Prostate gland (tissue), 2 donors: ENCODE results near the gene WFDC5. TPM values are rescaled to one million over a fixed set of nuclear protein-coding genes. Genes with fewer than 3 reads are reported as not detected.
"Not testable (repeated sequence)": the region's sequence is repeated elsewhere in the genome, so short reads cannot be mapped to it uniquely, and the experiment has no call there.

Source experiments
- DNase-seq: peaks from one replicate; pipeline ENCODE4 v3.0.0-alpha.2; 2019; ENCODE audit warnings: low spot score
- H3K27ac ChIP-seq, 2 donors: fragments of 200-600 bp; sonication (generic); 2 replicates each; pipeline ENCODE4 v1.5.1; 2017 to 2019
- H3K27me3 ChIP-seq: fragments of 200-600 bp; sonication (generic); replicated peaks from 2 replicates; pipeline ENCODE4 v1.5.1; 2019; ENCODE audit not compliant: insufficient read depth
- H3K36me3 ChIP-seq, 2 donors: fragments of 200-600 bp; sonication (generic); 1 replicate in 1 of 2; 2 replicates in 1 of 2; pipeline versions ENCODE4 v1.5.1 to v1.8.1; 2017 to 2019
- H3K4me1 ChIP-seq: fragments of 200-600 bp; sonication (generic); replicated peaks from 2 replicates; pipeline ENCODE4 v1.5.1; 2019
- H3K4me3 ChIP-seq, 2 donors: fragments of 200-600 bp; sonication (generic); 2 replicates each; pipeline ENCODE4 v1.5.1; 2017 to 2019
- H3K9me3 ChIP-seq: fragments of 200-600 bp; sonication (generic); 2 replicates; pipeline ENCODE4 v1.5.1; 2017
- POLR2A ChIP-seq: fragments of 450-650 bp; IDR thresholded peaks from one replicate; pipeline ENCODE4 v1.6.1; 2016; ENCODE audit warnings: antibody characterized with exemption, mild to moderate bottlenecking
- POLR2AphosphoS5 ChIP-seq: sonication (generic); formaldehyde crosslinking; IDR thresholded peaks from one replicate; pipeline ENCODE4 v1.6.1; 2017; ENCODE audit warnings: antibody characterized with exemption
- WGBS: methylation state at CpG from one replicate; pipeline ENCODE4 v1.1.5; 2018; 5-methylcytosine and 5-hydroxymethylcytosine counted together
- intact Hi-C: fragments of 100-400 bp; cut with DNase I; formaldehyde crosslinking; loops from one replicate; pipeline ENCODE4 v1.14.2; 2022
- total RNA-seq, 2 donors: library from RNA; depleted of rRNA; stranded (reverse); fragments of >200 nt; gene quantifications; one replicate each; pipeline ENCODE4 v1.1.0, GENCODE V29; 2016
- TF ChIP-seq, protein P1 (sequence below), 4 experiments: fragments of 200-600 bp in 2 of 4; fragments of 450-650 bp in 2 of 4; sonication (generic) in 2 of 4; IDR thresholded peaks; 1 replicate in 3 of 4; 2 replicates in 1 of 4; pipeline ENCODE4 v1.5.1; 2016 to 2019; ENCODE audit warnings: antibody characterized with exemption in 4 of 4, mild to moderate bottlenecking in 2 of 4, moderate library complexity in 2 of 4

WFDC5 gene
- total RNA-seq, 2 donors from 2014 or later, result 1.0 to 2.3 TPM

DNA sequence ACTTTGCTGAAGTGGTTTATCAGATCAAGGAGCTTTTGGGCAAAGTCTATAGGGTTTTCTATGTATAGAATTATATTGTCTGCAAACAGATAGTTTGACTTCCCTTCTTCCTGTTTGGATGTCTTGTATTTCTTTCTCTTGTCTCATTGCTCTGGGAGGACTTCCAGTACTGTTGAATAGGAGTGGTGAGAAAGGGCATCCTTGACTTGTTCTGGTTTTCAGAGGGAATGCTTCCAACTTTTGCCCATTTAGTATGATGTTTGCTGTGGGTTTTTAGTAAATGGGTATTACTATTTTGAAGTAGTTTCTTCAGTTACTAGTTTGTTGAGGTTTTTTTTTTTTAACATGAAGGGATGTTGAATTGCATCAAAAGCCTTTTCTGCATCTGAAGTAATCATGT is 50.2 kb downstream of the WFDC5 start:
- intact Hi-C loops, result no loop called here
- Histone ChIP-seq H3K4me3 (no peak overlapping the region), H3K36me3 (no peaks in the 10 kb centered on the region), H3K9me3 (no peaks in the 10 kb centered on the region), H3K4me1 (no peaks in the 10 kb centered on the region), H3K27ac (no peak overlapping the region), H3K27me3 (no peaks in the 10 kb centered on the region)
- DNase-seq, result no peak
- TF ChIP-seq POLR2AphosphoS5 (no peak), POLR2A (no peak)
- TF ChIP-seq, protein P1, sequence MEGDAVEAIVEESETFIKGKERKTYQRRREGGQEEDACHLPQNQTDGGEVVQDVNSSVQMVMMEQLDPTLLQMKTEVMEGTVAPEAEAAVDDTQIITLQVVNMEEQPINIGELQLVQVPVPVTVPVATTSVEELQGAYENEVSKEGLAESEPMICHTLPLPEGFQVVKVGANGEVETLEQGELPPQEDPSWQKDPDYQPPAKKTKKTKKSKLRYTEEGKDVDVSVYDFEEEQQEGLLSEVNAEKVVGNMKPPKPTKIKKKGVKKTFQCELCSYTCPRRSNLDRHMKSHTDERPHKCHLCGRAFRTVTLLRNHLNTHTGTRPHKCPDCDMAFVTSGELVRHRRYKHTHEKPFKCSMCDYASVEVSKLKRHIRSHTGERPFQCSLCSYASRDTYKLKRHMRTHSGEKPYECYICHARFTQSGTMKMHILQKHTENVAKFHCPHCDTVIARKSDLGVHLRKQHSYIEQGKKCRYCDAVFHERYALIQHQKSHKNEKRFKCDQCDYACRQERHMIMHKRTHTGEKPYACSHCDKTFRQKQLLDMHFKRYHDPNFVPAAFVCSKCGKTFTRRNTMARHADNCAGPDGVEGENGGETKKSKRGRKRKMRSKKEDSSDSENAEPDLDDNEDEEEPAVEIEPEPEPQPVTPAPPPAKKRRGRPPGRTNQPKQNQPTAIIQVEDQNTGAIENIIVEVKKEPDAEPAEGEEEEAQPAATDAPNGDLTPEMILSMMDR (IDR thresholded peaks at IDR 0.05), result no peak

GRCh38 chr20:45063107-45063506 is 51.9 kb downstream of the WFDC5 start:
- H3K9me3 ChIP-seq, H3K27ac ChIP-seq, DNase-seq, intact Hi-C loops, H3K4me3 ChIP-seq, H3K4me1 ChIP-seq, H3K27me3 ChIP-seq, H3K36me3 ChIP-seq: not testable (repeated sequence)
- WGBS, result 86% methylated on average over 2 of the region's 2 CpGs

GRCh38 chr20:45061244-45061643 is 53.7 kb downstream of the WFDC5 start:
- no peaks in the 10 kb centered on the region for H3K9me3 ChIP-seq
- no peaks in the 10 kb centered on the region for H3K4me1 ChIP-seq
- DNase-seq, result no peak
- H3K27me3 ChIP-seq, result no peaks in the 10 kb centered on the region
- H3K4me3 ChIP-seq, result no peak overlapping the region
- H3K36me3 ChIP-seq, result no peaks in the 10 kb centered on the region
- WGBS, result 76% methylated on average over 4 of the region's 4 CpGs
- no peak for TF ChIP-seq POLR2AphosphoS5
- no peak for TF ChIP-seq POLR2A
- TF ChIP-seq, protein P1 (IDR thresholded peaks at IDR 0.05), result no peak
- H3K27ac ChIP-seq, result no peak overlapping the region
- intact Hi-C loops, result no loop called here

- no peak overlapping the region for H3K27ac ChIP-seq
- intact Hi-C loops, result no loop called here
- H3K4me3 ChIP-seq, result no peak overlapping the region
- H3K27me3 ChIP-seq, result no peaks in the 10 kb centered on the region
- no peaks in the 10 kb centered on the region for H3K4me1 ChIP-seq
- WGBS, result 84% methylated on average over 4 of the region's 4 CpGs
- DNase-seq, result no peak
- no peaks in the 10 kb centered on the region for H3K36me3 ChIP-seq
- H3K9me3 ChIP-seq, result no peaks in the 10 kb centered on the region
- TF ChIP-seq POLR2A (no peak), POLR2AphosphoS5 (no peak)
- TF ChIP-seq, protein P1 (IDR thresholded peaks at IDR 0.05), result no peak
Observed at GRCh38 chr20:45060294-45060693, 54.7 kb downstream of the WFDC5 start.

Other genes with a start within 250 kb of the WFDC5 start
- 100 to 1,000 TPM; 122 to 131 TPM for gene YWHAB, start 229.5 kb downstream of the WFDC5 start, total RNA-seq
- gene PABPC1L, start 205.1 kb downstream of the WFDC5 start, total RNA-seq, result 10 to 100 TPM; 35.6 to 48.9 TPM
- 100 to 1,000 TPM in 1 of 2 donors, 10 to 100 TPM in 1; 24.4 to 163 TPM for gene TOMM34, start 154.8 kb downstream of the WFDC5 start, total RNA-seq
- gene STK4, start 148.7 kb downstream of the WFDC5 start, total RNA-seq, result 10 to 100 TPM; 14.4 to 35.1 TPM
- gene KCNS1, start 14.0 kb downstream of the WFDC5 start, total RNA-seq, result 1 to 10 TPM in 1 of 2 donors, under 1 TPM in 1; 0.09 to 4.7 TPM
- not detected for gene WFDC12, start 9.3 kb upstream of the WFDC5 start, total RNA-seq
- 1 to 10 TPM in 1 of 2 donors, not detected in 1; 1.5 TPM for gene PI3, start 59.7 kb upstream of the WFDC5 start, total RNA-seq
- gene SEMG1, start 91.9 kb upstream of the WFDC5 start, total RNA-seq, result 100 to 1,000 TPM in 1 of 2 donors, under 1 TPM in 1; 0.14 to 250 TPM
- gene SEMG2, start 106.2 kb upstream of the WFDC5 start, total RNA-seq, result 10 to 100 TPM in 1 of 2 donors, under 1 TPM in 1; 0.18 to 70.5 TPM
- 100 to 1,000 TPM; 168 to 202 TPM for gene SLPI, start 139.4 kb upstream of the WFDC5 start, total RNA-seq
- not detected for gene RBPJL, start 191.7 kb upstream of the WFDC5 start, total RNA-seq
- gene MATN4, start 193.1 kb upstream of the WFDC5 start, total RNA-seq, result under 1 TPM in 1 of 2 donors, not detected in 1; 0.34 TPM
- gene SDC4, start 233.2 kb upstream of the WFDC5 start, total RNA-seq, result 100 to 1,000 TPM; 123 to 266 TPM
- 10 to 100 TPM; 29.3 to 57.4 TPM for gene SYS1, start 248.0 kb upstream of the WFDC5 start, total RNA-seq